HepG2 (cell line): ENCODE results near the gene IGDCC3. TPM values are rescaled to one million over a fixed set of nuclear protein-coding genes. Genes with fewer than 3 reads are reported as not detected.

Experiments used
- ATAC-seq: fragments of 200-7000 bp; cut with Tn5 transposase; 3 replicates; pipeline ENCODE4 v1.9.1; 2020; ENCODE audit warnings: mild to moderate bottlenecking, moderate library complexity
- BruUV-seq: library from RNA; stranded (reverse); fragments of 400-500 nt; replicated peaks from 2 replicates; lab custom pipeline; 2021; lab: Mats Ljungman, UMichigan
- CTCF ChIA-PET: fragments of 300-600 bp; formaldehyde crosslinking; extraction: SDS; loops from one replicate; lab custom pipeline; 2021; ENCODE audit warnings: low total read pairs, inconsistent platforms, low intra/inter-chr PET ratio; lab: Yijun Ruan, JAX
- POLR2A ChIA-PET: fragments of 350-600 bp; sonication (Branson Sonifier 250); formaldehyde crosslinking; loops from one replicate; lab custom pipeline; 2020; ENCODE audit warnings: antibody characterized with exemption, inconsistent platforms; lab: Yijun Ruan, JAX
- DNase-seq: peaks from one replicate; pipeline ENCODE4 v3.0.0-alpha.2; 2015; ENCODE audit warnings: low spot score
- FAIRE-seq: peaks from 3 replicates; lab custom pipeline; 2011; peaks lifted over from hg19 to GRCh38; lab: Jason Lieb, UNC
- H2AFZ ChIP-seq: one replicate; pipeline ENCODE4 v1.6.1; 2011; ENCODE audit warnings: low read length, inconsistent platforms
- H3K27ac ChIP-seq: fragments of 300-600 bp; 3 replicates; pipeline ENCODE4 v1.8.0; 2011; ENCODE audit warnings: mixed run types, mild to moderate bottlenecking, mixed read lengths, low read length, inconsistent platforms; ENCODE audit not compliant: insufficient read depth; ENCODE audit errors: extremely low read length
- H3K27me3 ChIP-seq, 2 experiments: fragments of 200-600 bp in 1 of 2; 2 replicates in 1 of 2; 3 replicates in 1 of 2; pipeline versions ENCODE4 v1.6.0 to v1.8.0; 2011; ENCODE audit warnings: low read length in 2 of 2, mild to moderate bottlenecking in 2 of 2, moderate library complexity in 2 of 2, inconsistent platforms in 1 of 2; ENCODE audit not compliant: insufficient read depth in 2 of 2, control insufficient read depth in 1 of 2
- H3K36me3 ChIP-seq, 2 experiments: fragments of 200-600 bp in 1 of 2; replicated peaks in 1 of 2; 2 replicates in 1 of 2; 3 replicates in 1 of 2; pipeline versions ENCODE4 v1.5.1 to v1.8.0; 2011; ENCODE audit warnings: low read length in 2 of 2, inconsistent platforms in 1 of 2; ENCODE audit not compliant: insufficient read depth in 2 of 2, control insufficient read depth in 1 of 2
- H3K4me1 ChIP-seq: 2 replicates; pipeline ENCODE4 v1.5.1; 2012; ENCODE audit warnings: low read length, inconsistent platforms; ENCODE audit not compliant: insufficient read depth
- H3K4me2 ChIP-seq: 2 replicates; pipeline ENCODE4 v1.6.0; 2011; ENCODE audit warnings: low read depth, low read length, inconsistent platforms
- H3K4me3 ChIP-seq, 3 experiments: fragments of 200-600 bp in 1 of 3; sonication (generic), shearing (Covaris generic) in 1 of 3; replicated peaks in 1 of 3; 2 replicates each; pipeline ENCODE4 v1.5.1; 2011 to 2016; ENCODE audit warnings: low read length in 3 of 3, inconsistent platforms in 2 of 3, low read depth in 2 of 3, mild to moderate bottlenecking in 2 of 3, control low read depth in 1 of 3, mixed read lengths in 1 of 3; ENCODE audit not compliant: insufficient read depth in 1 of 3
- H3K79me2 ChIP-seq: one replicate; pipeline ENCODE4 v1.6.1; 2011; ENCODE audit warnings: low read length, inconsistent platforms; ENCODE audit not compliant: insufficient read depth
- H3K9ac ChIP-seq: 2 replicates; pipeline ENCODE4 v1.6.0; 2011; ENCODE audit warnings: mild to moderate bottlenecking, low read depth, low read length, inconsistent platforms; ENCODE audit not compliant: insufficient read depth
- H3K9me3 ChIP-seq: 2 replicates; pipeline ENCODE4 v1.5.1; 2012; ENCODE audit warnings: mild to moderate bottlenecking, low read length
- H4K20me1 ChIP-seq: 2 replicates; pipeline ENCODE4 v1.6.0; 2011; ENCODE audit warnings: inconsistent platforms, mild to moderate bottlenecking, low read length, moderate library complexity; ENCODE audit not compliant: insufficient read depth
- ATF1 ChIP-seq: IDR thresholded peaks from 2 replicates; pipeline ENCODE4 v1.6.1; 2016; ENCODE audit warnings: mild to moderate bottlenecking, control low read depth
- HNRNPK ChIP-seq: fragments of 200-400 bp; formaldehyde crosslinking; IDR thresholded peaks from 2 replicates; pipeline ENCODE4 v1.6.1; 2018; ENCODE audit warnings: low read length, low read depth, moderate library complexity, mild to moderate bottlenecking; ENCODE audit not compliant: poor library complexity, severe bottlenecking
- JDP2 ChIP-seq: sonication (generic); formaldehyde crosslinking; IDR thresholded peaks from 2 replicates; pipeline ENCODE4 v1.8.1; 2022; ENCODE audit warnings: missing genetic modification reagents, borderline replicate concordance
- RFX1 ChIP-seq: fragments of 450-650 bp; IDR thresholded peaks from 2 replicates; pipeline ENCODE4 v1.6.1; 2017
- TFE3 ChIP-seq: IDR thresholded peaks from 2 replicates; pipeline ENCODE4 v1.6.1; 2016
- XRCC5 ChIP-seq: fragments of 200-400 bp; formaldehyde crosslinking; optimal IDR thresholded peaks from 2 replicates; pipeline ENCODE3; 2017; ENCODE audit warnings: mild to moderate bottlenecking, low read length
- ZNF362 ChIP-seq: sonication (generic); formaldehyde crosslinking; IDR thresholded peaks from 2 replicates; pipeline ENCODE4 v1.4.0; 2020; ENCODE audit warnings: missing genetic modification reagents, mild to moderate bottlenecking, borderline replicate concordance
- ZNF468 ChIP-seq: sonication (generic); formaldehyde crosslinking; IDR thresholded peaks from 2 replicates; pipeline ENCODE4 v1.8.0; 2022; ENCODE audit warnings: mild to moderate bottlenecking, moderate library complexity, missing genetic modification reagents
- ZNF512B ChIP-seq: sonication (generic); formaldehyde crosslinking; IDR thresholded peaks from 2 replicates; pipeline ENCODE4 v1.5.1; 2020; ENCODE audit warnings: missing genetic modification reagents, mild to moderate bottlenecking, borderline replicate concordance
- ZNF567 ChIP-seq: sonication (generic); formaldehyde crosslinking; IDR thresholded peaks from 2 replicates; pipeline ENCODE4 v1.8.1; 2023; ENCODE audit warnings: mild to moderate bottlenecking, missing genetic modification reagents, borderline replicate concordance
- ZNF740 ChIP-seq: sonication (generic); formaldehyde crosslinking; IDR thresholded peaks from 2 replicates; pipeline ENCODE4 v1.4.0; 2020; ENCODE audit warnings: missing genetic modification reagents
- WGBS: methylation state at CpG from one replicate; pipeline ENCODE4 v1.1.6; 2017; ENCODE audit warnings: low lambda C conversion rate; 5-methylcytosine and 5-hydroxymethylcytosine counted together
- in situ Hi-C: cut with HindIII; loops from 2 replicates; pipeline ENCODE4 v1.10.0; 2017; ENCODE audit warnings: low pct_unique_long_range_greater_than_20kb; ENCODE audit not compliant: extremely low pct_ligation_motif_present
- intact Hi-C: fragments of 100-400 bp; cut with micrococcal nuclease; formaldehyde crosslinking; loops from one replicate; pipeline ENCODE4 v1.10.0; 2022; ENCODE audit not compliant: unreplicated experiment
- polyA plus RNA-seq, 8 experiments: library from polyadenylated mRNA; depleted of rRNA in 3 of 8; stranded (reverse) in 7 of 8; unstranded in 1 of 8; fragments of >200 nt; fragmentation: Illumina TruSeq in 4 of 8; extraction: Trizol in 4 of 8; gene quantifications; 2 replicates each; pipeline versions ENCODE4 v1.2.1 to v1.2.3, GENCODE V29; 2011 to 2016; ENCODE audit warnings: low read depth in 4 of 8, missing spikeins in 1 of 8, mixed read lengths in 1 of 8; ENCODE audit not compliant: insufficient read depth in 1 of 8
- total RNA-seq, 5 experiments: library from RNA; depleted of rRNA; stranded (reverse); fragments of >200 nt; fragmentation: Illumina TruSeq; extraction: Trizol; gene quantifications; 2 replicates each; pipeline ENCODE4 v1.2.3, GENCODE V29; 2016; ENCODE audit warnings: low read depth in 1 of 5
- TF ChIP-seq, protein P1 (sequence below): sonication (generic); formaldehyde crosslinking; IDR thresholded peaks from 2 replicates; pipeline ENCODE4 v1.5.1; 2020; ENCODE audit warnings: missing genetic modification reagents, mild to moderate bottlenecking, borderline replicate concordance
- TF ChIP-seq, protein P2 (sequence below): sonication (generic); formaldehyde crosslinking; IDR thresholded peaks from 2 replicates; pipeline ENCODE4 v1.4.0; 2020; ENCODE audit warnings: missing genetic modification reagents

IGDCC3 gene
- total and polyA plus RNA-seq, 2 of the 13 experiments (the other 11 are each of a cell fraction or from before 2014, with no cell fraction given): 30.1 to 51.8 TPM

- 55% methylated on average over 7 of the region's 7 CpGs for WGBS
- POLR2A ChIA-PET: interaction anchor here (0.8 to 1.5 kb wide), 2 partner anchors 8 to 11 kb away, joined by 5 to 9 read pairs; no protein-coding TSS in a partner anchor
- DNase-seq: no peak
- FAIRE-seq: no peak
- Histone ChIP-seq H4K20me1 (no peaks in the 10 kb centered on the region), H3K4me1 (peaks cover 55% of the 10 kb centered on the region), H3K4me3 (no peak overlapping the region), H3K4me2 (no peak overlapping the region), H3K9ac (no peak overlapping the region), H2AFZ (no peak overlapping the region), H3K36me3 (no peaks in the 10 kb centered on the region), H3K27me3 (no peaks in the 10 kb centered on the region; a peak in 1 of 5 replicates), H3K9me3 (no peaks in the 10 kb centered on the region), H3K27ac (no peak overlapping the region), H3K79me2 (no peaks in the 10 kb centered on the region)
- in situ Hi-C loops: no loop called here
- BruUV-seq: no TSS peak
- no peak for ATAC-seq
- intact Hi-C loops: no loop called here
- CTCF ChIA-PET: no interaction called here
- no peak for TF ChIP-seq ZNF362 (CRISPR knock-in tag)
- TF ChIP-seq, protein P1, sequence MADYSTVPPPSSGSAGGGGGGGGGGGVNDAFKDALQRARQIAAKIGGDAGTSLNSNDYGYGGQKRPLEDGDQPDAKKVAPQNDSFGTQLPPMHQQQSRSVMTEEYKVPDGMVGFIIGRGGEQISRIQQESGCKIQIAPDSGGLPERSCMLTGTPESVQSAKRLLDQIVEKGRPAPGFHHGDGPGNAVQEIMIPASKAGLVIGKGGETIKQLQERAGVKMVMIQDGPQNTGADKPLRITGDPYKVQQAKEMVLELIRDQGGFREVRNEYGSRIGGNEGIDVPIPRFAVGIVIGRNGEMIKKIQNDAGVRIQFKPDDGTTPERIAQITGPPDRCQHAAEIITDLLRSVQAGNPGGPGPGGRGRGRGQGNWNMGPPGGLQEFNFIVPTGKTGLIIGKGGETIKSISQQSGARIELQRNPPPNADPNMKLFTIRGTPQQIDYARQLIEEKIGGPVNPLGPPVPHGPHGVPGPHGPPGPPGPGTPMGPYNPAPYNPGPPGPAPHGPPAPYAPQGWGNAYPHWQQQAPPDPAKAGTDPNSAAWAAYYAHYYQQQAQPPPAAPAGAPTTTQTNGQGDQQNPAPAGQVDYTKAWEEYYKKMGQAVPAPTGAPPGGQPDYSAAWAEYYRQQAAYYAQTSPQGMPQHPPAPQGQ (CRISPR knock-in tag): no peak
- no peak for TF ChIP-seq ZNF567 (CRISPR knock-in tag)
- no peak for TF ChIP-seq ZNF512B (CRISPR knock-in tag)
- TF ChIP-seq, protein P2, sequence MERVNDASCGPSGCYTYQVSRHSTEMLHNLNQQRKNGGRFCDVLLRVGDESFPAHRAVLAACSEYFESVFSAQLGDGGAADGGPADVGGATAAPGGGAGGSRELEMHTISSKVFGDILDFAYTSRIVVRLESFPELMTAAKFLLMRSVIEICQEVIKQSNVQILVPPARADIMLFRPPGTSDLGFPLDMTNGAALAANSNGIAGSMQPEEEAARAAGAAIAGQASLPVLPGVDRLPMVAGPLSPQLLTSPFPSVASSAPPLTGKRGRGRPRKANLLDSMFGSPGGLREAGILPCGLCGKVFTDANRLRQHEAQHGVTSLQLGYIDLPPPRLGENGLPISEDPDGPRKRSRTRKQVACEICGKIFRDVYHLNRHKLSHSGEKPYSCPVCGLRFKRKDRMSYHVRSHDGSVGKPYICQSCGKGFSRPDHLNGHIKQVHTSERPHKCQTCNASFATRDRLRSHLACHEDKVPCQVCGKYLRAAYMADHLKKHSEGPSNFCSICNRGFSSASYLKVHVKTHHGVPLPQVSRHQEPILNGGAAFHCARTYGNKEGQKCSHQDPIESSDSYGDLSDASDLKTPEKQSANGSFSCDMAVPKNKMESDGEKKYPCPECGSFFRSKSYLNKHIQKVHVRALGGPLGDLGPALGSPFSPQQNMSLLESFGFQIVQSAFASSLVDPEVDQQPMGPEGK (CRISPR knock-in tag): no peak
- TF ChIP-seq XRCC5: no peak
- TF ChIP-seq RFX1: no peak
- no peak for TF ChIP-seq JDP2 (CRISPR knock-in tag)
- TF ChIP-seq TFE3 (CRISPR knock-in tag): no peak
- no peak for TF ChIP-seq ZNF468
- no peak for TF ChIP-seq HNRNPK
- no peak for TF ChIP-seq ZNF740
- no peak for TF ChIP-seq ATF1 (CRISPR knock-in tag)
Observed at GRCh38 chr15:65289261-65289854, 88.4 kb downstream of the IGDCC3 start.
